IgD-negative memory B cell (primary cell): Measurements from ENCODE around the gene RHBG. TPM values are rescaled to one million over a fixed set of nuclear protein-coding genes. Genes with fewer than 3 reads are reported as not detected.

Source experiments
- H3K27ac Mint-ChIP-seq, 3 donors: one replicate each; pipeline ENCODE4 v1.8.0; 2020 to 2022; ENCODE audit warnings: mild to moderate bottlenecking in 3 of 3, mixed read lengths in 3 of 3, moderate library complexity in 1 of 3
- H3K27me3 Mint-ChIP-seq: one replicate; pipeline ENCODE4 v1.8.0; 2021; ENCODE audit warnings: mixed read lengths
- H3K36me3 Mint-ChIP-seq: one replicate; pipeline ENCODE4 v1.8.0; 2020; ENCODE audit warnings: mild to moderate bottlenecking, mixed read lengths
- H3K4me1 Mint-ChIP-seq, 3 donors: one replicate each; pipeline ENCODE4 v1.8.0; 2020 to 2022; ENCODE audit warnings: mixed read lengths in 3 of 3, mild to moderate bottlenecking in 1 of 3
- H3K4me3 Mint-ChIP-seq, 4 donors: one replicate each; pipeline ENCODE4 v1.8.0; 2020 to 2022; ENCODE audit warnings: mild to moderate bottlenecking in 4 of 4, mixed read lengths in 4 of 4, moderate library complexity in 3 of 4
- H3K9me3 Mint-ChIP-seq, 3 donors: one replicate each; pipeline ENCODE4 v1.8.0; 2020 to 2021; ENCODE audit warnings: mixed read lengths in 3 of 3, mild to moderate bottlenecking in 1 of 3
- polyA plus RNA-seq: library from polyadenylated mRNA; unstranded; fragments of 300-500 nt; fragmentation: Illumina TruSeq; gene quantifications from one replicate; pipeline ENCODE4 v1.2.3, GENCODE V29; 2021

RHBG gene
- polyA plus RNA-seq, 1 donor from 2014 or later = not detected

GRCh38 chr1:156372876-156373275 is 3.9 kb downstream of the RHBG start:
- no peak overlapping the region for H3K4me3 Mint-ChIP-seq
- H3K27ac Mint-ChIP-seq = no peak overlapping the region
- peaks cover 0 to 6% (median 2%) of the 10 kb centered on the region in 3 donors for H3K4me1 Mint-ChIP-seq
- no peaks in the 10 kb centered on the region for H3K36me3 Mint-ChIP-seq
- H3K9me3 Mint-ChIP-seq = peaks cover 0 to 1% (median 0%) of the 10 kb centered on the region in 3 donors
- H3K27me3 Mint-ChIP-seq = peaks cover 28% of the 10 kb centered on the region

- no peak overlapping the region for H3K4me3 Mint-ChIP-seq
- no peak overlapping the region for H3K27ac Mint-ChIP-seq
- no peaks in the 10 kb centered on the region for H3K36me3 Mint-ChIP-seq
- H3K9me3 Mint-ChIP-seq = peaks cover 0 to 1% (median 0%) of the 10 kb centered on the region in 3 donors
- peaks cover 23% of the 10 kb centered on the region for H3K27me3 Mint-ChIP-seq
- H3K4me1 Mint-ChIP-seq = peaks cover 0 to 6% (median 2%) of the 10 kb centered on the region in 3 donors
Measured at GRCh38 chr1:156373546-156373945, 4.5 kb downstream of the RHBG start.

GRCh38 chr1:156376146-156376545 is 7.1 kb downstream of the RHBG start:
- H3K4me3 Mint-ChIP-seq = no peak overlapping the region
- H3K9me3 Mint-ChIP-seq = peaks cover 0 to 1% (median 0%) of the 10 kb centered on the region in 3 donors
- H3K27me3 Mint-ChIP-seq = peaks cover 16% of the 10 kb centered on the region
- H3K36me3 Mint-ChIP-seq = no peaks in the 10 kb centered on the region
- no peak overlapping the region for H3K27ac Mint-ChIP-seq
- H3K4me1 Mint-ChIP-seq = peaks cover 0 to 1% (median 0%) of the 10 kb centered on the region in 3 donors

- H3K4me3 Mint-ChIP-seq = no peak overlapping the region
- H3K27me3 Mint-ChIP-seq = peaks cover 15% of the 10 kb centered on the region
- peaks cover 0 to 1% (median 0%) of the 10 kb centered on the region in 3 donors for H3K9me3 Mint-ChIP-seq
- no peaks in the 10 kb centered on the region for H3K36me3 Mint-ChIP-seq
- H3K27ac Mint-ChIP-seq = no peak overlapping the region
- peaks cover 0 to 1% (median 0%) of the 10 kb centered on the region in 3 donors for H3K4me1 Mint-ChIP-seq
Measured at GRCh38 chr1:156376958-156377919, 8.2 kb downstream of the RHBG start.

GRCh38 chr1:156378557-156378956 is 9.5 kb downstream of the RHBG start:
- Mint-ChIP-seq H3K4me1 (peaks cover 0 to 1% (median 0%) of the 10 kb centered on the region in 3 donors), H3K9me3 (peaks cover 0 to 1% (median 0%) of the 10 kb centered on the region in 3 donors), H3K27ac (no peak overlapping the region), H3K27me3 (peaks cover 15% of the 10 kb centered on the region), H3K4me3 (no peak overlapping the region), H3K36me3 (no peaks in the 10 kb centered on the region)

- peaks cover 14% of the 10 kb centered on the region for H3K27me3 Mint-ChIP-seq
- no peak overlapping the region for H3K27ac Mint-ChIP-seq
- peaks cover 0 to 1% (median 0%) of the 10 kb centered on the region in 3 donors for H3K4me1 Mint-ChIP-seq
- H3K9me3 Mint-ChIP-seq = peaks cover 0 to 1% (median 0%) of the 10 kb centered on the region in 3 donors
- no peaks in the 10 kb centered on the region for H3K36me3 Mint-ChIP-seq
- H3K4me3 Mint-ChIP-seq = no peak overlapping the region
Measured at GRCh38 chr1:156379420-156380165, 10.6 kb downstream of the RHBG start.

GRCh38 chr1:156382561-156382960 is 13.6 kb downstream of the RHBG start:
- no peak overlapping the region for H3K4me3 Mint-ChIP-seq
- peaks cover 14% of the 10 kb centered on the region for H3K27me3 Mint-ChIP-seq
- peak overlapping the region in 1 of 3 donors; percentile 47 for H3K27ac Mint-ChIP-seq
- H3K36me3 Mint-ChIP-seq = no peaks in the 10 kb centered on the region
- no peaks in the 10 kb centered on the region for H3K9me3 Mint-ChIP-seq
- peaks cover 0 to 4% (median 0%) of the 10 kb centered on the region in 3 donors for H3K4me1 Mint-ChIP-seq

GRCh38 chr1:156383023-156383422 is 14.0 kb downstream of the RHBG start:
- Mint-ChIP-seq H3K4me3 (no peak overlapping the region), H3K27ac (no peak overlapping the region), H3K4me1 (peaks cover 0 to 4% (median 0%) of the 10 kb centered on the region in 3 donors), H3K9me3 (no peaks in the 10 kb centered on the region), H3K36me3 (no peaks in the 10 kb centered on the region), H3K27me3 (peaks cover 15% of the 10 kb centered on the region)

GRCh38 chr1:156384007-156384406 is 15.0 kb downstream of the RHBG start:
- no peaks in the 10 kb centered on the region for H3K36me3 Mint-ChIP-seq
- no peak overlapping the region for H3K27ac Mint-ChIP-seq
- H3K4me3 Mint-ChIP-seq = no peak overlapping the region
- H3K9me3 Mint-ChIP-seq = no peaks in the 10 kb centered on the region
- H3K4me1 Mint-ChIP-seq = peaks cover 0 to 4% (median 0%) of the 10 kb centered on the region in 3 donors
- peaks cover 21% of the 10 kb centered on the region for H3K27me3 Mint-ChIP-seq

GRCh38 chr1:156384658-156385057 is 15.6 kb downstream of the RHBG start:
- no peaks in the 10 kb centered on the region for H3K9me3 Mint-ChIP-seq
- H3K4me1 Mint-ChIP-seq = peaks cover 0 to 4% (median 0%) of the 10 kb centered on the region in 3 donors
- H3K27ac Mint-ChIP-seq = no peak overlapping the region
- no peak overlapping the region for H3K4me3 Mint-ChIP-seq
- no peaks in the 10 kb centered on the region for H3K36me3 Mint-ChIP-seq
- peaks cover 27% of the 10 kb centered on the region for H3K27me3 Mint-ChIP-seq

- Mint-ChIP-seq H3K4me1 (peaks cover 0 to 4% (median 0%) of the 10 kb centered on the region in 3 donors), H3K9me3 (no peaks in the 10 kb centered on the region), H3K27me3 (peaks cover 32% of the 10 kb centered on the region), H3K4me3 (no peak overlapping the region), H3K27ac (peak overlapping the region in 1 of 3 donors; percentile 41), H3K36me3 (no peaks in the 10 kb centered on the region)
Measured at GRCh38 chr1:156385534-156386031, 16.6 kb downstream of the RHBG start.

GRCh38 chr1:156386134-156386901 is 17.3 kb downstream of the RHBG start:
- Mint-ChIP-seq H3K4me1 (peaks cover 0 to 4% (median 0%) of the 10 kb centered on the region in 3 donors), H3K9me3 (no peaks in the 10 kb centered on the region), H3K27me3 (peaks cover 32% of the 10 kb centered on the region), H3K27ac (no peak overlapping the region), H3K36me3 (no peaks in the 10 kb centered on the region), H3K4me3 (peak overlapping the region in 1 of 4 donors; percentile 54)

GRCh38 chr1:156386949-156387869 is 18.2 kb downstream of the RHBG start:
- H3K27me3 Mint-ChIP-seq = peaks cover 31% of the 10 kb centered on the region
- no peaks in the 10 kb centered on the region for H3K36me3 Mint-ChIP-seq
- H3K4me3 Mint-ChIP-seq = peak overlapping the region in 1 of 4 donors; percentile 77
- peaks cover 0 to 4% (median 0%) of the 10 kb centered on the region in 3 donors for H3K4me1 Mint-ChIP-seq
- peak overlapping the region in 1 of 3 donors; percentile 57 for H3K27ac Mint-ChIP-seq
- H3K9me3 Mint-ChIP-seq = no peaks in the 10 kb centered on the region
